ENCODE measurements around the gene BCORL1.

Gene BCORL1

GRCh38 chrX:129982300-129983251 lies at the start of gene BCORL1:
Gene BCORL1 (plus strand): TSS chrX:129982635. CDS start chrX:130005232, 22,597 bp downstream.
- peak; percentile 86 to 88 for DNase-seq

GRCh38 chrX:129932821-129933321 lies 49.6 kb upstream of the BCORL1 start:
- no peak for DNase-seq

GRCh38 chrX:129933700-129934099 lies 48.7 kb upstream of the BCORL1 start:
- DNase-seq = no peak

GRCh38 chrX:129934461-129934860 lies 48.0 kb upstream of the BCORL1 start:
- no peak for DNase-seq

- DNase-seq = no peak
Observed at GRCh38 chrX:129934952-129935351, 47.5 kb upstream of the BCORL1 start.

- DNase-seq = no peak
Observed at GRCh38 chrX:129938081-129938480, 44.4 kb upstream of the BCORL1 start.

- no peak for DNase-seq
Observed at GRCh38 chrX:129939986-129940385, 42.4 kb upstream of the BCORL1 start.

- no peak for DNase-seq
Observed at GRCh38 chrX:129940721-129941120, 41.7 kb upstream of the BCORL1 start.

- DNase-seq = no peak
Observed at GRCh38 chrX:129945131-129945530, 37.3 kb upstream of the BCORL1 start.

GRCh38 chrX:129953334-129953648 lies 29.1 kb upstream of the BCORL1 start:
- DNase-seq = no peak

GRCh38 chrX:129953881-129954280 lies 28.6 kb upstream of the BCORL1 start:
- DNase-seq = no peak

- DNase-seq = no peak
Observed at GRCh38 chrX:129954804-129955203, 27.6 kb upstream of the BCORL1 start.

GRCh38 chrX:129955682-129956081 lies 26.8 kb upstream of the BCORL1 start:
- DNase-seq = no peak

- no peak for DNase-seq
Observed at GRCh38 chrX:129956145-129956544, 26.3 kb upstream of the BCORL1 start.

- DNase-seq = no peak
Observed at GRCh38 chrX:129956765-129957164, 25.7 kb upstream of the BCORL1 start.

GRCh38 chrX:129957241-129958082 lies 25.0 kb upstream of the BCORL1 start:
- peak; percentile 22 to 56 for DNase-seq

GRCh38 chrX:129958083-129958465 lies 24.4 kb upstream of the BCORL1 start:
- no peak for DNase-seq

GRCh38 chrX:129958814-129959492 lies 23.5 kb upstream of the BCORL1 start:
- DNase-seq = no peak

GRCh38 chrX:129959493-129959832 lies 23.0 kb upstream of the BCORL1 start:
- no peak for DNase-seq

GRCh38 chrX:129961180-129962083 lies 21.0 kb upstream of the BCORL1 start:
- peak; percentile 21 to 41 for DNase-seq

GRCh38 chrX:129963729-129964128 lies 18.7 kb upstream of the BCORL1 start:
- no peak for DNase-seq

- no peak for DNase-seq
Observed at GRCh38 chrX:129965166-129965565, 17.3 kb upstream of the BCORL1 start.

All from NCI-H1930 (cell line).